HG02852 (cell line): Measurements from ENCODE around the gene MGME1.

Experiments used
- ATAC-seq: cut with Tn5 transposase; IDR thresholded peaks from one replicate; pipeline ENCODE4 v1.9.1; 2021; ENCODE audit warnings: mild to moderate bottlenecking, moderate library complexity; ENCODE audit not compliant: unreplicated experiment

Gene MGME1

DNA sequence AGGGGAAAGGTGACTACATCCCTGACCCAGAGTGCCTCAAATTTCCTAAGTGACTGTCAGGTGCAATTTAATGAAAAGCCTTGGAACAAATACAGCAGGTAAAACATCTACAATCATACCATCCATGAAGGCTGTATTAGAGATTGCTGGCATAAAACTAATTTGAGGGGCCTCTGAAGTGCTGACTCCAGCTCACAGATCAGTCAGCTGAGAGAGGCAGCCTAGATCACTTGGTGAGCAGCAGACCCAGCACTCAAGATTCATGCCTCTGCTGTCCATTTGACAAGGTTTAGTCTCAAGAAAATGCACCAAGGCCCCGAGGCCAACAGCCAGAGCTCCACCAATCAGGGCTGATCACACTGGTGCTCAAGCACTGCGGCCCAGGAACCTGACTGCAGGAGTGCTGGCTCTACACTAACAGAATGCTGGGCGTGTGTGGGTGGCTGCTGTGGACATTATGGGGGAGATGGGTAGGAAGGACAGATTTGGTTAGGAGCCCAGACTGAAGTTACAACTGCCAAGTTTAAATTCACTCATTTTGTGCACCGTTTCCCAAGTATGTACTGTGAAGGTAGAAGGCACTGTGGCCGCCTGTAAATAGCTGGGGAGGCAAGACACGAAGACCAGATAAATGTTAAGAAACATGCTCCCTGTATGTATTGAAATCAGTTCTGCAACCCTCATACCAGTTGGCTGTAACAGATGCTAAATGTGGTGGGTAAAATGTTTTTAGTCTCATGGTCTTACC is 28.4 kb upstream of the MGME1 start:
- no peak for ATAC-seq

DNA sequence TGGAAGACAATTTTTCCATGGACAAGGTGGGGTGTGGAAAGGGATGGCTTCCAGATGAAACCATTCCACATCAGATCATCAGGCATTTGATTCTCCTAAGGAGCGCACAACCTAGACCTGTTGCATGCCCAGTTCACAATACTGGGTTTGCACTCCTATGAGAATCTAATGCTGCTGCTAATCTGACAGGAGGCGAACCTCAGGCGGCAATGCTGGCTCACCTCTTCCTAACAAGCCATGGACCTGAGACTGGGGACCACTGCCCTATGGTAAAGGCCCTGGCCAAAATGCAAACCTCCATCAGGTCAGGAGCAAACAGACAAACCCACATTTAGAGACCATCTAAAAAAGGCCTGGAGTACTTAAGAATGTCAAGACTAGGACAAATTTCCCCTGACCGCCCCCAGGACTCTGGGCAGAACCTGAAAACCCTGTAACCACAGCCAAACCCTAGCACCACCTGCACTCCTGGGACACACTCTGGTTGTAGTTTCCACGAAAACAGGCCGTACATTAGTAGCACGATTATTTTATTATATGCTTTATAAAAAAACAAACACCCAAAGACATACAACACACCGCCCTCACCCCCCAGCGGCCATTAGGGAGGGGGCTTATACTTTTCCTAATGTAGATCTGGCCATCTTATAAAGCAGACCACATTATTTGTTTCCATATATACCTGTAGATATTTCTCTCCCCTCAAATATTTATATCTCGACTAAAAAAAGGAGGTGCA is 27.6 kb upstream of the MGME1 start:
- no peak for ATAC-seq

DNA sequence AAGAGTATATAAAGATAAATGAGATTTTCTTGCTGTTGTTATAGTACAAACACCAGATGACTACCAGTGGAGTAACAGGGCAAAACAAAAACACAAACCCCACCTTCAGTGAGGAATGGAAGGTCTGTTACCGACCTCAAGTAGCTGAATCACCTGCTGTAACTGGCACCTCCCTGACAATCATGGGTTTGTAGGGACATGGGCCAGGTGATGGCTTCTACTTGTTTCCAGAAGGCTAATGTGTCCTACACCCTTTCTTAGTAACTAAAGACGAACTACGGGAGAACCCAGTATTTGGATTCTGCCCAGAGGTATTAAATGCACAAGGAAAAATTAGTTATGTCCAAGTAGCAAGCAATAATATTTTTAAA is 27.0 kb upstream of the MGME1 start:
- ATAC-seq: no peak

DNA sequence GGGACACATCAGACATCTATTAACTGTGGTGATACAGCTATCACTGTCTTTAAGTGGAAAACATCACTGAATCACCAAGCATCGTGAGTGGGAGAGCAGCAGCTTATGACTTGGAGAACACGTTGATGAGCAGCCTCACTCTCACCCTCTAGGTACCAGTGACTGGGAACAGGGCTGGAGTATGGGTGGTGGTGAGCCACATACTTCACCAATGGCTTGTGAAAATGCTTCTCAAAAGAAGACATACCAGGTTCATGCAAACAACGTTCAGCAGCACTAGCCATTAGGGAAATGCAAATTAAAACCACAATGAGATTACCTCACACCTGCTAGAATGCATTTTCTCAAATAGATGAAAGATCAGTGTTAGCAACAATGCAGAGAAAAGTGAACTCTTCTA is 25.5 kb upstream of the MGME1 start:
- ATAC-seq: peak; percentile 65

DNA sequence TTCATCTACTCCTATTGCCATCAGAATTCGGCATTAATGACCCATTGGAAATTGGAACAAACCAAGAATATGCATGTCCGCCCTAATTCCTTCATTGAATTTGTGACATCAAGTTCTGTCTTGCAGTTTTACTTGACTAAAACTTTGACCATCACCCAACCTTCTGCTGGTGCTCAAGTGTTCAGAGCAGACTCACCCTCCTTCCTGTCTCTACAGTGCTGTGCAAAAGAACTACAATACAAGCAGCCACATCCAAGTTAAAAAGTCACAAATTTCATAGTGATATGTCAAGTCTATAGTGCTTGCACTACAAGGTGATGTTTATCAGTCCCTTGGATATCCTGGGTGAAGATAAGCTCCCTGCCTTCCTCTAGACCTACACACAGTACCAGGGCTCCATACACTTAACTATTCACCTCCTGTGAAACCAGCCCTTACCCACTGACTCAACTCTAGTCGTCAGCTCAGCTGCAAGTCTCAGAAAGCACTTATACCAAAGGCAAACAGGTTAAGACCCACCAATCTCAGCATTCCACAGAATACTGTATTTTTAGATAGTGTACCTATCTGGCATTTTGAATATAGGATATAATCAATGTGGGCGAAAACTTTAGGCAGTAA is 23.9 kb upstream of the MGME1 start:
- no peak for ATAC-seq

DNA sequence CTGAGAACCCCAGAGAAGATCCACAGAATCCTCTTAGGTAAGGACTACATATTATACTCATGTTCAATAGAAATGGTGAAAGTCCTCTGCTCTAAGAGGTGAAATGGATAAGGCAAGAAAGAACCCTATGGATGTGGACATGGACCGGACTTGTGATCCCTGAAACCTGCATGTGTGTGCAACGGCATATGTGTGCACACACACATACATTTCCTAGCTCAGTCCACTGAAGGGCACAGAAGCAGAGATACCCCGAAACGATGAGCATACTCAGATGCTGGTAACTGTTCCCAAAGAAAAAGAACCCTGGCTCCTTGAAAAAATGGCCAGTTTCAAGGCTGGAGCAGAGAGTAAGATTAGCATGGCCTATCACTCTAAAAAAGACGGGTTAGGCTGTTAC is 22.8 kb upstream of the MGME1 start:
- ATAC-seq: no peak

DNA sequence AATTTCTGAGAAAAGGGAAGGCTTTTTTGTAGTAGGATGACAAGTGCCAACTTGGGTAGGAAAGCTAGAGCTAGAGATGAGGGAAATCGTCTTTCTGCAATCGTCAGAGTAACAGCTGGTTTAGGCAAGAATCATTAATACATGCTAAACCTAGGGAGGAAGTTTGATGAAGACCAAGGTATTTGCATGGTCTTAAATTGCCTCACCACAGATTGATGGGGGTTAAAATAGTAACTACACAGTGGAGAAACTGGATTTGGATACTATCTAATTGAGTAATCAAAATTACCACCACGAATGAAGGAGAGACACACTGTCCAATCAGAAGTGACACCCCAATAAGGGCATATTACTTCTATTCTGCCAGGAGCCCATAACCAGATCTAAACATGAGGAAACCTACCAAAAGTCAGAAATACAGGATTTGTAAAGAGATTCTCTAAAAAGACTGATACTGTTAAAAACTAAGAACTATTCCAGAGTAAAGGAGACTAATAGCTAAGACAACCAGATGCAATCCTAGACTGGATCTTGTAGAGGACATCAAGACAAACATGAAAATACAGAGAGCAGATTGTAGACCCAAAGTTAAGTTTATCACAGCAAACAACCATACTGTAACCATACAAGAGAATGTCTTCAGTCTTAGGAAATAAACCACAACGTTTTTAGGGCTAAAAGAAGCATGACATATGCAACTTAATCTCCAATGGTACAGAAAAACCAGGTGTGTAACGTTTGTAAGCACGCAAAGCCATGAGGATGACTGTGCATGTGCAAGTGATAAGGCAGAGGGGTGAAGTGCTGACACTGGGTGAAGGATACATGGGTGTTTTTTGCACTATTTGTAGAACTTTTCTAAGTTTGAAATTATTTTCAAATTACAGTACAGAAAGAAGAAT is 22.0 kb upstream of the MGME1 start:
- ATAC-seq: no peak

DNA sequence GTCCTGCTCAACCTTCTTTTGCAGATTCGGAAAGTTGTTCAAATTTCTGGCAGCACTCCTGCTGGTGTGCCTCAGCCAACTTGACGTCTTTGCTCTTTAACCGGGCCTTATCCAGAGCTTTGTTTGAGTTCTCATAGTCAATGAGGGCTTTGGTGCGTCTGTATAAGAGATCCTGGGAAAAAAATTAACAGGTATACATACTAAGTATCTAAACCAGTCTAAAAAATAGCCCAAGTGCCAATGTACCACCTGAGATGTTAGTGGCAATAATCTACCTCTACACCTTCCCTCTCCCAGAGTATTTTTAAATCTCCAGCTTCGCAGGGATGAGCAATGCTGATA is 21.4 kb upstream of the MGME1 start:
- no peak for ATAC-seq

DNA sequence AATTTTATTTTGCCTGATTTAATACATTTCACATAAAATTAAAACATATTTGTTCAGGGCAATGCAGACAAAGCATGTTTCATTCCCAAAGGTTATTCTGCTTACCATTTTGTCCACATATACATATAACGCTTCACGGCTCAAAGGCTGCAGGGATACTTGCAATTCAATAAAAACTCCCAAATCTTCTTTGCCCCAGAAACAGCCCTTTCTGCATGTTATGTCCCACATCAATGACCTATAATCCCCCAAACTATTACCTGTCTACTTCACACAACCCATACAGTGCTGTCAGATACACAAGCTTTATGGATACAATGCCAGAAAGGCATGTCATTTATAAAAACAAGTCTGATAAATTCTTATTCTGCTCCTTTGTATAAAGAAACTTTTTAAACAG is 20.4 kb upstream of the MGME1 start:
- no peak for ATAC-seq

DNA sequence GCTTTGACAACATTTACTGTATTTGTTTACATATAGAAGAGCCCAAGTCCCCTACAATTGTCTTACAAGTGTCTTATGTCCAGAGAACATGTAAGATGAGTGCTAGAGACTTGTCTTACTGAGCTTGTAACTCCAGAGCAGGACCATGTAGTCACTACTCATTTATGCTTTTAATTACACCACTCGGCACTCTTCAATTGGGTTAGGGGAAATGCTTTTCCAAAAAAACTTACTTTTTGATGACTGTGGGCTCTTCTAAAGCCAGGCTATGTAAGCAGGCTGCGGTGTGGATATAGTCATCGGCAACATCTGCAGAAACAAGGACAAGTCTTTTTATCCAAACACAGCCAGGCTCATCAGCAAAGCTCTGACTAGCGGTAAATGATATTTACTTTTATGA is 18.9 kb upstream of the MGME1 start:
- ATAC-seq: no peak

DNA sequence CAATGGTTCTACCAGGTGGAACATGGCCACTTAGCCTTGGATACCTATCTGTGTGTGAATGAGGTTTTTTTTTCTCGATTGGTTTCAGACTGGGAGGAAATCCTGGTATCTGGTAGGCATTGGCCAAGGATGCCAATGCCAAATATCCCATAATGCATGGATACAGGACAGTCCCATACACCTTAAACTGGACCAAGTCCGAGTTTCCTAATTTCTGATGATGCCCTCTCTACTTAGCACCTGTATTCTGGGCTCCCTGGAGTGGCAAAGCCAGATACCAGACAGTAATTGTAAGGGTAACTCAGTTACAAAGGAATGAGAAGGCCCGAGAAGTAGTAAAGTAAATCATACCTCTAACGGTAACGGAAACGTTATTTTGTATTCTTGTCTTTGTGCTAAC is 18.1 kb upstream of the MGME1 start:
- no peak for ATAC-seq

DNA sequence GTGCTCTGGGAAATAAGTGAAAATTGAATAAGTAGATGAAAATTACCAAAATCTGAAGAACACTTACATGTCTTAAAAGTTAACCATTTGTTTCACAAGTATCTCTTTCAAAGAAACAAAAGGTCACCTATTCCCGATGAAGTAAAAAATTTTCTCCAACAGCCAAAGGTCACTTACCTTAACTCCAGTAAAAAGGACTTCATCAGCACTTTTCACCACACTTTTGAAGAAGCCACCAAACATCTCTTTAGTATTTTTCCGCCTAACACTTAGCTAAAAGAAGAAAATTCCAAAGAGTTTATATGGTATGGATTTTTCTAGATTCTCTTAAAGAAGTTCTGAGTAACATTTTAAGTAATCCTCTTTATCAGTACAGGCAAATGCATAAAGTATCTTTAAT is 17.5 kb upstream of the MGME1 start:
- no peak for ATAC-seq

DNA sequence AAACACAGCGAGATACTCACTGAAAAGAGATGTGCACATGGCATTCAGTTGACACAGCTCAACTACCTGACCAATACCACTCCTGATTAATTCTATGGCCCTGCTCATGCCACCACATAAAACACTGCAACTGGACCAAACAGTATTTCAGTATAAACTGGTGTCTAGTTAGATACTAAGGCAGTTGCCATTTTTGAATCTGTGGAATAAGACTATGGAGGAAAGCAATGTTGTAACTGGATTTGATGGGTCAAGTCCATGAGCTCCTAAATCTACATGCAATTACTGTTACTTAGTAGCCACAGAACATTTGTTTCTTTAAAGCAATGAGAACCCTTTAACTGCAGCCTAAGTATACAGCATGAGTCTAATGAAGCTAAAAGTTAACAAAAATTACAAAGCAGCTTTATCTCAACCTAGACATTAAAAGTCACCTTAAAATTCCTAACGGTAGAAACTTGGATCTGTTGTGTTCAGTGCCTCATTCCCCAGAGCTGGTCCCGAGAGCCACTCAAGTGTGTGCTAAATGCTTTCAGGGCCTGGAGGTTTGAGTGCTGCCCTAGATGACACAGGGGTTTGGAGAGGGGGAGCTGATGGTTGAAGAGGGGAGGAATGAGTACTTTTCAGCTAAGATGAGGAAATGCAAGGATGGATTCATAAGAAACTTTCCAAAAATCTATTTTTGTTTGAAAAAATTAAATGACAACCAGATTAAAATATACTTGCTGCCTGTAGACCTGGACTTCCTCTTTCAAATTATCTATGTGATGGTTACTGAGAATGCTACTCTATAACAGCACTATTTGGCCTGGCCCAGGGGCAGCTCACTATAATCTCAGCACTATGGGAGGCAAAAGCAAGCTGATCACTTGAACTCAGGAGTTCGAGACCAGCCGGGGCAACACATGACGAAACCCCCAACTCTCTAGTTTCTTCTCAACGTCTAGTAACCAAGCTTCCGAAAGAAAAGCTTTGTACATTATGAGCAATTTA is 15.8 kb upstream of the MGME1 start:
- ATAC-seq: no peak

DNA sequence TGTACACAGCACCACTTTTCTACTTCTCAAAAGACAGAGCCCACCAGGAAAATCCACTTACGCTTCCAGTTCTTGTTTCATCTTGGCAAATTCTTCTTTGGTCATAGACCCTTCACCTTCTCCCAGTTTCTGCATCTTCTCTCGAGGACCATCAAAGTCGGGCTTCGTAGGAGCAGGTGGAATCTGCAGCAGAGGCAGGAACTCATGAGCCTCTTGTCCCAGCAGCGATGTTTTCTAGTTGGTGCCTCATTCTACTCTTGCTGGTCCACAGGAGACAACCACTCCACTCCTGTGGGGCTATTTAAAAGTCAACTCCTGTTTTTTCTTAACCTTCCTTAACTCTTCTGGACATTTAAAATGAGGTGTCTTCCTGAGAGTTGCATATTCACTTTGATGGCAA is 14.9 kb upstream of the MGME1 start:
- no peak for ATAC-seq

DNA sequence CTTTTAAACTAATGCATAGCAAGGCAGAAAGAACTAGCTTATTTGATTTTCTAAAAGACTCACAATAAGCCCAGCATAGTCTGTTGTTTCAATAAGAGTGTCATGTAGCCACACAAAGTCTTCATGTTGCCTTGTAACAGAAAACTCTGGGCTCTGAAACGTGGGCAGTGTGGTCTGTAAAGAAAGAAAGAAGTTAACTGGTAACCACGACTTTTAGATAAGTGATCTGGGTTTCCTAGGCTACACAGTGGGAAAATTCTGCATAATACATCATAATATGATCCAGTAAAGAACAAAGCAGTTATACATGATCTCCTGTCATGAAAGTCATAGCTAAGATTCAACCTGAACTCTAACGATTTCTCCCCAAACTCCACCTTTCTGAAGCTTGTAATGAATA is 13.5 kb upstream of the MGME1 start:
- ATAC-seq: no peak

DNA sequence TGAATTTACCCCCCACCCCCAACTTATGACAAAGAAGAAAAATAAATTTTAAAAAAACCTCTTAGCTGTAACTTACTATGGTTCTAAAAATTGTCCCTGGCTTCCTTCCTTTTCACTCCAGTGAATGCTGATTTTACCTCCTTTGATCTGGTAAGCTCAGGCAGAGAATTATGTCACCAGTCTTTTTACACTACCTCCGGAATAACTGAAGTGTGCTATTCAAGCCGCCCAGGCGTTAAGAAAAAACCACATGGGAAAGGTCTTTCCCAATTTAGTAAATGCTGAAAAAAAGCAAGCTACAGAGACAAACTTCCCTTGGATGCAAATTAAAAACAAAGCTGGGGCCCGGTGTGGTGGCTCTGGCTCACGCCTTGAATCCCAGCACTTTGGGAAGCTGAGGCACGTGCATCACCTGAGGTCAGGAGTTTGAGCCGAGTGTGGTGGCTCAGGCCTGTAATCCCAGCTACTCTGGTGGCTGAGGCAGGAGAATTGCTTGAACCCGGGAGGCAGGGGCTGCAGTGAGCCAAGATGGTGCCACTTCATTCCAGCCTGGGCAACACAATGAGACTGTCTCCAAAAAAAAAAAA is 12.6 kb upstream of the MGME1 start:
- no peak for ATAC-seq

DNA sequence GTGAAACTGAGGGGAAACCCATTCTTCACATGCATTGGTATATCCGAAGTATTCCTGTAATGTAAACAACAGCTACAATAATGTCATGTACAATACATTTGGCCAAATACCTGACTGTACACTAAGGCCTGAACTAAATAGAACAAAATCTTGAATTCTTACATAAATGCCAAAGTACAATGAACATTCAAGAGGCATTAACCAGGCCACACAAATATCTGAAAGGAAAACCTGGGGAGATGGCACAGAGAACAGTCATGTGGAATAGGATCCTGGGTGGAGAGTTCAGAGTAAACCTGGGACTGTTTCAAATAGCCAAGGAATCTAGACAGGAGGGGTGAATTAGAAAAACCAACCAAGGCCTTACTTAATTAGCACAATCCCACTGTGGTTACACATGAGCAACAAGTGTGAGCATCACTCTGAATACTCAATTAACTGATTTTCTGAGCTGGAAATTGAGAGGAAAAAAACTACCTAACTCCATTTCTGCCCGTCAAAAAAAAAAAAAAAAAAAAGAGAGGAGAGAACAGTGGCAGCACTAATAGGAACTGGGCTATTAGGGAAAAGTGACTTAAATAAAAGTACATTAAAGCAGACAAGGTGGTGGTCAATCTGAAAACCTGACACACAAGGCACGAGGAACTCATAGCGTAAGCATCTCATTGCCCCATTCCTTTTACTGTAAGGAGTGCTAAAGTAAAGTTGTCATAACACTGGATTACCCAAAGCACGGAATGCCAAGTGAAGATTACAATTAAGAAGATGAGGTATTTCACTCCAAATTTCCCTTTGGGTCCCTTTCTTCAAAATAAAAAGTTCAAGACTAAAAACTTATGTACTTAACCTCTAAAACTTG is 11.1 kb upstream of the MGME1 start:
- no peak for ATAC-seq

DNA sequence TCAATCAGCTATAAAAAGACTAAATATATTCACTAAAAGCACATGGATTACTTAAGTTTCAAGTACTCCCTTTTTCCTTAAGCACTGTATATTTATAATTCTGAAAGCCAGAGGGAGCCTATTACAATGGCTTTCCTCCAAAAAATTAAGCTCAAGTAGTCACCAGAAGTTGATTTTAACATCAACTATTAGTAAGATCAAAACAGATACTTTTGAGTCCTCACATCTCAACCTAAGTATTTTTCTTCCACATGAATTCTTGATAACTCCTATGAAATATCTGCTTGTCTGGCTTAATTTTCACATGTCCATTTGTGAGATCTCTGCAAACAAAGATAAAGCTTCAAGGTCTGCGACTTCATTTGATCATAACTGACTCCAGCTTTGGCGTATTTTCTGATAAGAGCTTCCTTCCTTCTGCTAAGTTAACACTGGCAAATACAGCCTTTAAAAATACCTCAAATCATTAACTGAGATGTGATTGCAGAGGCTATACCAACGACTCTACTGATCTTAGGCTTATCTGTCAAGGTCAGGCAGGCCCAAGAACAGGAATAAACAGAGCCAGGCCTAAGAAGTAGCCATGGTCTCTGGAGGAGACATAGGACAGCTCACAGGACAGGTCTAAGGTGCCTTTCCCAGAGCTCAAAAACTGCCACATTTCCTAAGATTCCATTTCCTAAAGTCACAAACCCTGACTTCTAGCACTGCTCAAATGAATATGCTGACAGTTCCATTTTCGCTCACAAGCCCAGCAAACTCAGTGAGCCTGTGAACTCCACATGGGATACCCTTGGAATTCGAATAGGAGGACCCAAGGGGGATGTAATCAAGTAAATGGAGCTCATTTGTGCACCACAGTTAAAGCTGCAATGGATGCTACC is 10.2 kb upstream of the MGME1 start:
- no peak for ATAC-seq
